Astrocyte (in vitro differentiated cells and primary cell): ENCODE measurements around the gene PLCH1.

ENCODE experiments used
- EZH2 ChIP-seq: IDR thresholded peaks from 2 replicates; pipeline ENCODE4 v1.6.1; 2012; ENCODE audit warnings: mild to moderate bottlenecking, low read length, inconsistent platforms; ENCODE audit not compliant: insufficient read depth
- TF ChIP-seq, protein P1 (sequence below): IDR thresholded peaks from 2 replicates; pipeline ENCODE4 v1.5.1; 2011; ENCODE audit warnings: low read depth, mild to moderate bottlenecking, inconsistent platforms, low read length, moderate library complexity; ENCODE audit not compliant: insufficient read depth

DNA sequence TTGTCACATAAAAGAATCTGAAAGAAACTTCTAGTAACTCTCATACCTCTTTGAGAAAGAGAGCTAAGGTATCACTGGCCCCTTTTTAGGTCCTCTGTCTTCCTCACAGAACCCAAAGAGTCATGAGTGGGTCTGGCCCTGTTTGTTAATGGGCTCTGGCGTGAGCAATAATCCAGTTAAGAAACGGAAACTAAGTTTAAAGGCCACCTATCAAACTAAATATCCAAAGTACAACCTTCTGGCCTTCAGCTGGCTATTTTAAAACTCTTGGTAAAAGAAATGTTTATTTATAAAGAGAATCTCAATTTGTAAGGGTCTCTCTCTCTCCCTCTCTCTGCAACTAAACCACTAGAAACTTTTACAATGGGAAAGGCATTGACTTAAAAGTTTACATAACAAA lies 380.4 kb downstream of the PLCH1 start:
- TF ChIP-seq, protein P1, sequence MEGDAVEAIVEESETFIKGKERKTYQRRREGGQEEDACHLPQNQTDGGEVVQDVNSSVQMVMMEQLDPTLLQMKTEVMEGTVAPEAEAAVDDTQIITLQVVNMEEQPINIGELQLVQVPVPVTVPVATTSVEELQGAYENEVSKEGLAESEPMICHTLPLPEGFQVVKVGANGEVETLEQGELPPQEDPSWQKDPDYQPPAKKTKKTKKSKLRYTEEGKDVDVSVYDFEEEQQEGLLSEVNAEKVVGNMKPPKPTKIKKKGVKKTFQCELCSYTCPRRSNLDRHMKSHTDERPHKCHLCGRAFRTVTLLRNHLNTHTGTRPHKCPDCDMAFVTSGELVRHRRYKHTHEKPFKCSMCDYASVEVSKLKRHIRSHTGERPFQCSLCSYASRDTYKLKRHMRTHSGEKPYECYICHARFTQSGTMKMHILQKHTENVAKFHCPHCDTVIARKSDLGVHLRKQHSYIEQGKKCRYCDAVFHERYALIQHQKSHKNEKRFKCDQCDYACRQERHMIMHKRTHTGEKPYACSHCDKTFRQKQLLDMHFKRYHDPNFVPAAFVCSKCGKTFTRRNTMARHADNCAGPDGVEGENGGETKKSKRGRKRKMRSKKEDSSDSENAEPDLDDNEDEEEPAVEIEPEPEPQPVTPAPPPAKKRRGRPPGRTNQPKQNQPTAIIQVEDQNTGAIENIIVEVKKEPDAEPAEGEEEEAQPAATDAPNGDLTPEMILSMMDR = no peak
- TF ChIP-seq EZH2 = no peak
